ENCODE measurements around the gene SEC24B. TPM values are rescaled to one million over a fixed set of nuclear protein-coding genes. Genes with fewer than 3 reads are reported as not detected.

SEC24B gene
- 5.1 and 5.7 TPM in 2 replicates for total RNA-seq (2014; rRNA removed; shearing (Covaris generic); ENCODE audit: low replicate concordance)

GRCh38 chr4:109433205-109434006 is at the start of gene SEC24B:
Gene SEC24B, plus strand, starts transcription at chr4:109433815. Its CDS starts 55 bp downstream, at chr4:109433870.
- peak; percentile 88 for DNase-seq (ENCODE audit: low read depth)
- in situ Hi-C loops (cut with HindIII; ENCODE audit: low pct_unique_long_range_greater_than_20kb, low sequenced_read_pairs): loop anchor here (10.0 to 25.0 kb wide), 2 partner anchors 121 to 379 kb away; partner anchors contain the start of genes CFI and GAR1

- DNase-seq (ENCODE audit: low read depth): no peak
- in situ Hi-C loops (cut with HindIII; ENCODE audit: low pct_unique_long_range_greater_than_20kb, low sequenced_read_pairs): no loop called here
Measured at GRCh38 chr4:109383823-109384222, 49.8 kb upstream of the SEC24B start.

- in situ Hi-C loops (cut with HindIII; ENCODE audit: low pct_unique_long_range_greater_than_20kb, low sequenced_read_pairs): no loop called here
- no peak for DNase-seq (ENCODE audit: low read depth)
Measured at GRCh38 chr4:109385260-109385659, 48.4 kb upstream of the SEC24B start.

GRCh38 chr4:109389369-109390114 is 44.1 kb upstream of the SEC24B start:
- in situ Hi-C loops (cut with HindIII; ENCODE audit: low pct_unique_long_range_greater_than_20kb, low sequenced_read_pairs): no loop called here
- no peak for DNase-seq (ENCODE audit: low read depth)

GRCh38 chr4:109390115-109390768 is 43.4 kb upstream of the SEC24B start:
- in situ Hi-C loops (cut with HindIII; ENCODE audit: low pct_unique_long_range_greater_than_20kb, low sequenced_read_pairs): no loop called here
- no peak for DNase-seq (ENCODE audit: low read depth)

GRCh38 chr4:109395694-109396093 is 37.9 kb upstream of the SEC24B start:
- in situ Hi-C loops (cut with HindIII; ENCODE audit: low pct_unique_long_range_greater_than_20kb, low sequenced_read_pairs): no loop called here
- no peak for DNase-seq (ENCODE audit: low read depth)

- no peak for DNase-seq (ENCODE audit: low read depth)
- in situ Hi-C loops (cut with HindIII; ENCODE audit: low pct_unique_long_range_greater_than_20kb, low sequenced_read_pairs): no loop called here
Measured at GRCh38 chr4:109398928-109399327, 34.7 kb upstream of the SEC24B start.

GRCh38 chr4:109406337-109406931 is 27.2 kb upstream of the SEC24B start:
- peak; percentile 34 for DNase-seq (ENCODE audit: low read depth)
- in situ Hi-C loops (cut with HindIII; ENCODE audit: low pct_unique_long_range_greater_than_20kb, low sequenced_read_pairs): no loop called here

- in situ Hi-C loops (cut with HindIII; ENCODE audit: low pct_unique_long_range_greater_than_20kb, low sequenced_read_pairs): no loop called here
Measured at GRCh38 chr4:109407027-109407737, 26.4 kb upstream of the SEC24B start.

GRCh38 chr4:109408711-109409110 is 24.9 kb upstream of the SEC24B start:
- in situ Hi-C loops (cut with HindIII; ENCODE audit: low pct_unique_long_range_greater_than_20kb, low sequenced_read_pairs): no loop called here
- no peak for DNase-seq (ENCODE audit: low read depth)

More at GRCh38 chr4:109407027-109407737, 26.4 kb upstream of the SEC24B start:
- DNase-seq (ENCODE audit: low read depth): no peak

GRCh38 chr4:109410226-109410625 is 23.4 kb upstream of the SEC24B start:
- in situ Hi-C loops (cut with HindIII; ENCODE audit: low pct_unique_long_range_greater_than_20kb, low sequenced_read_pairs): no loop called here

GRCh38 chr4:109410776-109411175 is 22.8 kb upstream of the SEC24B start:
- in situ Hi-C loops (cut with HindIII; ENCODE audit: low pct_unique_long_range_greater_than_20kb, low sequenced_read_pairs): no loop called here
- no peak for DNase-seq (ENCODE audit: low read depth)

More at GRCh38 chr4:109410226-109410625, 23.4 kb upstream of the SEC24B start:
- no peak for DNase-seq (ENCODE audit: low read depth)

- in situ Hi-C loops (cut with HindIII; ENCODE audit: low pct_unique_long_range_greater_than_20kb, low sequenced_read_pairs): no loop called here
- DNase-seq (ENCODE audit: low read depth): no peak
Measured at GRCh38 chr4:109411964-109412363, 21.7 kb upstream of the SEC24B start.

- DNase-seq (ENCODE audit: low read depth): no peak
- in situ Hi-C loops (cut with HindIII; ENCODE audit: low pct_unique_long_range_greater_than_20kb, low sequenced_read_pairs): no loop called here
Measured at GRCh38 chr4:109412776-109413175, 20.8 kb upstream of the SEC24B start.

GRCh38 chr4:109414938-109415337 is 18.7 kb upstream of the SEC24B start:
- no peak for DNase-seq (ENCODE audit: low read depth)
- in situ Hi-C loops (cut with HindIII; ENCODE audit: low pct_unique_long_range_greater_than_20kb, low sequenced_read_pairs): no loop called here

- no peak for DNase-seq (ENCODE audit: low read depth)
- in situ Hi-C loops (cut with HindIII; ENCODE audit: low pct_unique_long_range_greater_than_20kb, low sequenced_read_pairs): no loop called here
Measured at GRCh38 chr4:109418588-109418987, 15.0 kb upstream of the SEC24B start.

- in situ Hi-C loops (cut with HindIII; ENCODE audit: low pct_unique_long_range_greater_than_20kb, low sequenced_read_pairs): no loop called here
- DNase-seq (ENCODE audit: low read depth): no peak
Measured at GRCh38 chr4:109419679-109420078, 13.9 kb upstream of the SEC24B start.

Measured in Caki2 (cell line).